Neural progenitor cell (in vitro differentiated cells): ENCODE results near the gene MGMT. TPM values are rescaled to one million over a fixed set of nuclear protein-coding genes. Genes with fewer than 3 reads are reported as not detected.

Experiments
- DNase-seq: peaks from one replicate; pipeline ENCODE4 v3.0.0-alpha.2; 2016; ENCODE audit warnings: low spot score
- H2AFZ ChIP-seq: fragments of 200-600 bp; sonication (generic); replicated peaks from 2 replicates; pipeline ENCODE4 v1.6.1; 2016; ENCODE audit warnings: antibody characterized with exemption
- H3F3A ChIP-seq: fragments of 200-600 bp; sonication (generic); 2 replicates; pipeline ENCODE4 v1.6.1; 2016; ENCODE audit warnings: antibody characterized with exemption, low read depth
- H3K27ac ChIP-seq: fragments of 200-600 bp; sonication (generic); 2 replicates; pipeline ENCODE4 v1.5.1; 2016; ENCODE audit warnings: mild to moderate bottlenecking
- H3K27me3 ChIP-seq: fragments of 200-600 bp; sonication (generic); 2 replicates; pipeline ENCODE4 v1.6.1; 2016; ENCODE audit warnings: mild to moderate bottlenecking, moderate library complexity
- H3K36me3 ChIP-seq: fragments of 200-600 bp; sonication (generic); 2 replicates; pipeline ENCODE4 v1.5.1; 2016
- H3K4me1 ChIP-seq: fragments of 200-600 bp; sonication (generic); 2 replicates; pipeline ENCODE4 v1.6.1; 2016; ENCODE audit warnings: mixed run types
- H3K4me2 ChIP-seq: fragments of 200-600 bp; sonication (generic); 2 replicates; pipeline ENCODE4 v1.6.1; 2016
- H3K4me3 ChIP-seq: fragments of 200-600 bp; sonication (generic); 2 replicates; pipeline ENCODE4 v1.5.1; 2016
- H3K79me2 ChIP-seq: fragments of 200-600 bp; sonication (generic); 2 replicates; pipeline ENCODE4 v1.6.1; 2016; ENCODE audit warnings: low read depth
- H3K9ac ChIP-seq: fragments of 200-600 bp; sonication (generic); 2 replicates; pipeline ENCODE4 v1.6.1; 2016
- H3K9me3 ChIP-seq: fragments of 200-600 bp; sonication (generic); 2 replicates; pipeline ENCODE4 v1.5.1; 2016; ENCODE audit warnings: low read depth
- H4K20me1 ChIP-seq: fragments of 200-600 bp; sonication (generic); 2 replicates; pipeline ENCODE4 v1.6.1; 2016; ENCODE audit warnings: low read depth
- H3K27ac Mint-ChIP-seq: 3 replicates; pipeline ENCODE4 v1.8.0; 2021; ENCODE audit warnings: mixed read lengths
- H3K27me3 Mint-ChIP-seq: 2 replicates; pipeline ENCODE4 v1.8.0; 2022; ENCODE audit warnings: low read depth, mild to moderate bottlenecking, inconsistent platforms, moderate library complexity, mixed read lengths; ENCODE audit not compliant: insufficient read depth
- H3K36me3 Mint-ChIP-seq: 3 replicates; pipeline ENCODE4 v1.8.0; 2021; ENCODE audit warnings: mixed read lengths
- H3K4me1 Mint-ChIP-seq: 3 replicates; pipeline ENCODE4 v1.8.0; 2021; ENCODE audit warnings: mixed read lengths
- H3K4me3 Mint-ChIP-seq: 3 replicates; pipeline ENCODE4 v1.8.0; 2021; ENCODE audit warnings: mild to moderate bottlenecking, moderate library complexity, mixed read lengths
- H3K9me3 Mint-ChIP-seq: 3 replicates; pipeline ENCODE4 v1.8.0; 2020; ENCODE audit warnings: mixed read lengths
- EZH2 ChIP-seq: fragments of 200-600 bp; sonication (generic); IDR thresholded peaks from 2 replicates; pipeline ENCODE4 v1.6.1; 2017; ENCODE audit warnings: antibody characterized with exemption, mild to moderate bottlenecking, moderate library complexity
- EZH2phosphoT487 ChIP-seq: fragments of 200-600 bp; sonication (generic); IDR thresholded peaks from 2 replicates; pipeline ENCODE4 v1.6.1; 2017; ENCODE audit warnings: antibody characterized with exemption
- total RNA-seq: library from RNA; depleted of rRNA; stranded (reverse); fragments of >200 nt; gene quantifications from 2 replicates; pipeline ENCODE4 v1.2.3, GENCODE V29; 2015; ENCODE audit warnings: low replicate concordance
- TF ChIP-seq, protein P1 (sequence below): fragments of 200-600 bp; sonication (generic); IDR thresholded peaks from 2 replicates; pipeline ENCODE4 v1.5.1; 2017; ENCODE audit warnings: antibody characterized with exemption, mild to moderate bottlenecking

The MGMT gene
- total RNA-seq, 1 donor from 2014 or later = 17.5 TPM

- Histone ChIP-seq H3K9ac (no peak overlapping the region), H3K79me2 (no peaks in the 10 kb centered on the region), H2AFZ (no peak overlapping the region), H3K27me3 (no peaks in the 10 kb centered on the region), H3K9me3 (no peaks in the 10 kb centered on the region), H3K27ac (no peak overlapping the region), H4K20me1 (no peaks in the 10 kb centered on the region), H3K4me1 (peaks cover 16% of the 10 kb centered on the region), H3K36me3 (no peaks in the 10 kb centered on the region), H3F3A (no peaks in the 10 kb centered on the region), H3K4me3 (no peak overlapping the region), H3K4me2 (no peak overlapping the region)
- H3K4me3 Mint-ChIP-seq = no peak overlapping the region
- no peak for DNase-seq
- H3K4me1 Mint-ChIP-seq = peaks cover 15% of the 10 kb centered on the region
- no peak for TF ChIP-seq EZH2phosphoT487
- TF ChIP-seq, protein P1, sequence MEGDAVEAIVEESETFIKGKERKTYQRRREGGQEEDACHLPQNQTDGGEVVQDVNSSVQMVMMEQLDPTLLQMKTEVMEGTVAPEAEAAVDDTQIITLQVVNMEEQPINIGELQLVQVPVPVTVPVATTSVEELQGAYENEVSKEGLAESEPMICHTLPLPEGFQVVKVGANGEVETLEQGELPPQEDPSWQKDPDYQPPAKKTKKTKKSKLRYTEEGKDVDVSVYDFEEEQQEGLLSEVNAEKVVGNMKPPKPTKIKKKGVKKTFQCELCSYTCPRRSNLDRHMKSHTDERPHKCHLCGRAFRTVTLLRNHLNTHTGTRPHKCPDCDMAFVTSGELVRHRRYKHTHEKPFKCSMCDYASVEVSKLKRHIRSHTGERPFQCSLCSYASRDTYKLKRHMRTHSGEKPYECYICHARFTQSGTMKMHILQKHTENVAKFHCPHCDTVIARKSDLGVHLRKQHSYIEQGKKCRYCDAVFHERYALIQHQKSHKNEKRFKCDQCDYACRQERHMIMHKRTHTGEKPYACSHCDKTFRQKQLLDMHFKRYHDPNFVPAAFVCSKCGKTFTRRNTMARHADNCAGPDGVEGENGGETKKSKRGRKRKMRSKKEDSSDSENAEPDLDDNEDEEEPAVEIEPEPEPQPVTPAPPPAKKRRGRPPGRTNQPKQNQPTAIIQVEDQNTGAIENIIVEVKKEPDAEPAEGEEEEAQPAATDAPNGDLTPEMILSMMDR = no peak
- no peak for TF ChIP-seq EZH2
- no peak overlapping the region for H3K27ac Mint-ChIP-seq
- no peaks in the 10 kb centered on the region for H3K36me3 Mint-ChIP-seq
- peaks cover 3% of the 10 kb centered on the region for H3K27me3 Mint-ChIP-seq
- peaks cover 7% of the 10 kb centered on the region for H3K9me3 Mint-ChIP-seq
Observed at GRCh38 chr10:129601737-129602136, 134.7 kb downstream of the MGMT start.

GRCh38 chr10:129602938-129603535 lies 136.0 kb downstream of the MGMT start:
- no peaks in the 10 kb centered on the region for H3K9me3 ChIP-seq
- no peak overlapping the region for H2AFZ ChIP-seq
- Mint-ChIP-seq H3K27ac (no peak overlapping the region), H3K4me3 (no peak overlapping the region), H3K36me3 (no peaks in the 10 kb centered on the region), H3K9me3 (peaks cover 5% of the 10 kb centered on the region), H3K4me1 (peaks cover 22% of the 10 kb centered on the region), H3K27me3 (peaks cover 3% of the 10 kb centered on the region)
- no peaks in the 10 kb centered on the region for H3K27me3 ChIP-seq
- no peak for TF ChIP-seq EZH2
- no peak for TF ChIP-seq EZH2phosphoT487
- TF ChIP-seq, protein P1 = no peak
- no peaks in the 10 kb centered on the region for H3K79me2 ChIP-seq
- H3K36me3 ChIP-seq = no peaks in the 10 kb centered on the region
- DNase-seq = no peak
- H3K4me1 ChIP-seq = peaks cover 16% of the 10 kb centered on the region
- no peak overlapping the region for H3K9ac ChIP-seq
- no peak overlapping the region for H3K27ac ChIP-seq
- H3K4me3 ChIP-seq = no peak overlapping the region
- H4K20me1 ChIP-seq = no peaks in the 10 kb centered on the region
- H3F3A ChIP-seq = no peaks in the 10 kb centered on the region
- H3K4me2 ChIP-seq = no peak overlapping the region

DNA sequence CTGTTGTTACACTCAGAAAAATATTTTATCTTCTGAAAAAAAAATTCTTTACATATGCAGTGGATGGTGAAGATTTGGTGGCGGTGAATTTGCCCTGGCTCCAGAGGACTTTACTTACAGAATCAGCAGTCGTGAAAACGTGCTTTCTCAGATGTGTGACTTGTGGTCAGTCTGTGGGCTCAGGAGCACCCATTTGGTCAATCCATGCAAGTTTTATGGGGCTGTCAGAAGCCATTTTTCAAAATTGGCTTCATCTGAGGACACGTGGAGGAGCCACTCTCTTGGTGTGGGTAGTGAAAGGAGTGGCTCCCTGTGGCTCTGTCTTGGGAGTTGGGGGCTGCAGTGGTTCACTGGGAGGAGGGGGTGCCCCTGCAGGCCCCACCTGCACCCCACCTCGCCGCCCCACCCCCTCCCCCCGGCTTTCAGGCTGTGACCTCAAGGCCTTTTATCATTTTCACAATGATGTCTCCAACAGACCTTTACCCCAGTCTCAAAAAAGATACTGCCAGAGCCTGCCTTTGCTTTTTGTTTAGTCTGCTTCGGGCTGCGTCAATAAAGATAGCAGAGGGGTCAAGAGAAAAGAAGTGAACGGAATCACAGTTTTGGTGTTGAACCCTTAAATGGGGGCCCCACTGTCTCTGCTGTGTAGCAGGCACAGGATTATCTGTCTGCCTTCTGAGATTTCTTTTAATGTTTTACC lies 137.4 kb downstream of the MGMT start:
- Histone ChIP-seq H3K4me2 (no peak overlapping the region), H3K36me3 (no peaks in the 10 kb centered on the region), H3K4me3 (no peak overlapping the region), H4K20me1 (no peaks in the 10 kb centered on the region), H3K79me2 (no peaks in the 10 kb centered on the region), H3K4me1 (peaks cover 16% of the 10 kb centered on the region), H3K27ac (no peak overlapping the region), H3K27me3 (no peaks in the 10 kb centered on the region), H2AFZ (no peak overlapping the region), H3K9me3 (no peaks in the 10 kb centered on the region), H3F3A (no peaks in the 10 kb centered on the region), H3K9ac (no peak overlapping the region)
- H3K9me3 Mint-ChIP-seq = no peaks in the 10 kb centered on the region
- H3K27me3 Mint-ChIP-seq = no peaks in the 10 kb centered on the region
- H3K27ac Mint-ChIP-seq = no peak overlapping the region
- peaks cover 26% of the 10 kb centered on the region for H3K4me1 Mint-ChIP-seq
- no peak for TF ChIP-seq EZH2phosphoT487
- TF ChIP-seq, protein P1 = no peak
- TF ChIP-seq EZH2 = no peak
- no peaks in the 10 kb centered on the region for H3K36me3 Mint-ChIP-seq
- no peak for DNase-seq
- no peak overlapping the region for H3K4me3 Mint-ChIP-seq
